HCT116 (cell line): ENCODE measurements around the gene RPUSD3. TPM values are rescaled to one million over a fixed set of nuclear protein-coding genes. Genes with fewer than 3 reads are reported as not detected.

Experiments
- ATAC-seq: fragments of 200-7000 bp; cut with Tn5 transposase; 2 replicates; pipeline ENCODE4 v1.9.1; 2020; ENCODE audit warnings: mild to moderate bottlenecking, moderate library complexity
- BruUV-seq: library from RNA; stranded (reverse); fragments of 400-500 nt; replicated peaks from 2 replicates; lab custom pipeline; 2021; lab: Mats Ljungman, UMichigan
- CTCF ChIA-PET: fragments of 300-600 bp; sonication (Branson Sonifier 250); formaldehyde crosslinking; loops from one replicate; lab custom pipeline; 2021; ENCODE audit warnings: antibody characterized with exemption; lab: Charles Lee
- POLR2A ChIA-PET: fragments of 300-600, 350-600 bp; sonication (Branson Sonifier 250); formaldehyde crosslinking; loops from one replicate; lab custom pipeline; 2021; ENCODE audit warnings: antibody characterized with exemption; lab: Charles Lee
- RAD21 ChIA-PET, 2 experiments: fragments of 300-600 bp; sonication (Branson Sonifier 250); formaldehyde crosslinking; loops; one replicate each; lab custom pipeline; 2023; ENCODE audit warnings: low total read pairs in 2 of 2; ENCODE audit not compliant: uncharacterized antibody in 2 of 2, unreplicated experiment in 2 of 2, low non-redundant PET in 1 of 2; lab: Charles Lee
- DNase-seq: peaks from one replicate; pipeline ENCODE4 v3.0.0-alpha.2; 2010; ENCODE audit warnings: low read depth, low spot score
- H2AFZ ChIP-seq: fragments of 200-600 bp; shearing (Covaris generic), sonication (generic); 2 replicates; pipeline ENCODE4 v1.6.1; 2017; ENCODE audit warnings: low read depth, mixed run types, mixed read lengths, antibody characterized with exemption, low read length; ENCODE audit not compliant: poor library complexity, severe bottlenecking
- H3K27ac ChIP-seq: 2 replicates; pipeline ENCODE4 v1.5.1; 2012; ENCODE audit warnings: low read depth, low read length
- H3K27me3 ChIP-seq: fragments of 200-600 bp; sonication (generic); 2 replicates; pipeline ENCODE4 v1.6.1; 2016; ENCODE audit warnings: mixed run types, low read length, mixed read lengths; ENCODE audit not compliant: insufficient read depth
- H3K36me3 ChIP-seq, 2 experiments: fragments of 200-500 bp in 1 of 2; fragments of 200-600 bp in 1 of 2; sonication (Bioruptor generic) in 1 of 2; sonication (generic) in 1 of 2; 2 replicates each; pipeline versions ENCODE4 v1.5.1 to v1.6.1; 2014 to 2016; ENCODE audit warnings: low read length in 2 of 2, inconsistent platforms in 1 of 2, mixed read lengths in 1 of 2, mixed run types in 1 of 2; ENCODE audit not compliant: insufficient read depth in 2 of 2, control insufficient read depth in 1 of 2
- H3K4me1 ChIP-seq, 2 experiments: fragments of 200-600 bp in 1 of 2; sonication (generic) in 1 of 2; 2 replicates each; pipeline versions ENCODE4 v1.5.1 to v1.6.1; 2012 to 2017; ENCODE audit warnings: low read length in 2 of 2, inconsistent platforms in 1 of 2, mild to moderate bottlenecking in 1 of 2, mixed read lengths in 1 of 2, mixed run types in 1 of 2, moderate library complexity in 1 of 2; ENCODE audit not compliant: insufficient read depth in 2 of 2, control insufficient read depth in 1 of 2
- H3K4me2 ChIP-seq: fragments of 200-600 bp; sonication (generic); 2 replicates; pipeline ENCODE4 v1.6.1; 2017; ENCODE audit warnings: mixed run types, low read length, mixed read lengths
- H3K4me3 ChIP-seq, 2 experiments: fragments of 200-600 bp in 1 of 2; sonication (generic) in 1 of 2; replicated peaks in 1 of 2; 2 replicates each; pipeline ENCODE4 v1.5.1; 2011 to 2016; ENCODE audit warnings: low read length in 2 of 2, control low read depth in 1 of 2, low read depth in 1 of 2, mild to moderate bottlenecking in 1 of 2, mixed read lengths in 1 of 2, mixed run types in 1 of 2
- H3K79me2 ChIP-seq: fragments of 200-600 bp; sonication (generic); 2 replicates; pipeline ENCODE4 v1.6.1; 2017; ENCODE audit warnings: mild to moderate bottlenecking, mixed run types, low read length, moderate library complexity, mixed read lengths; ENCODE audit not compliant: insufficient read depth
- H3K9ac ChIP-seq: fragments of 200-600 bp; sonication (generic); 2 replicates; pipeline ENCODE4 v1.6.1; 2016; ENCODE audit warnings: low read length, mixed read lengths
- H3K9me2 ChIP-seq: fragments of 200-600 bp; sonication (generic), shearing (Covaris generic); 2 replicates; pipeline ENCODE4 v1.6.1; 2017; ENCODE audit warnings: mixed run types, mild to moderate bottlenecking, moderate library complexity; ENCODE audit not compliant: insufficient read depth
- H3K9me3 ChIP-seq, 2 experiments: fragments of 200-500 bp in 1 of 2; fragments of 200-600 bp in 1 of 2; sonication (Bioruptor generic) in 1 of 2; sonication (generic) in 1 of 2; 2 replicates each; pipeline ENCODE4 v1.6.1; 2014 to 2017; ENCODE audit warnings: low read length in 2 of 2, mixed read lengths in 2 of 2, inconsistent platforms in 1 of 2, low read depth in 1 of 2, mild to moderate bottlenecking in 1 of 2, mixed run types in 1 of 2, moderate library complexity in 1 of 2; ENCODE audit not compliant: control insufficient read depth in 1 of 2, insufficient read depth in 1 of 2
- H4K20me1 ChIP-seq: fragments of 200-600 bp; sonication (generic), shearing (Covaris generic); 2 replicates; pipeline ENCODE4 v1.6.1; 2017; ENCODE audit warnings: mixed run types, mild to moderate bottlenecking, moderate library complexity; ENCODE audit not compliant: insufficient read depth
- EZH2 ChIP-seq: fragments of 200-600 bp; sonication (generic); IDR thresholded peaks from 2 replicates; pipeline ENCODE4 v1.6.1; 2017; ENCODE audit warnings: antibody characterized with exemption, mixed run types
- EZH2phosphoT487 ChIP-seq: fragments of 200-600 bp; IDR thresholded peaks from 2 replicates; pipeline ENCODE4 v1.6.1; 2018; ENCODE audit warnings: antibody characterized with exemption, borderline replicate concordance
- FOSL1 ChIP-seq: IDR thresholded peaks from 2 replicates; pipeline ENCODE4 v1.6.1; 2012; ENCODE audit warnings: low read depth
- POLR2A ChIP-seq: IDR thresholded peaks from 2 replicates; pipeline ENCODE4 v1.7.0; 2011; ENCODE audit warnings: borderline replicate concordance; ENCODE audit not compliant: insufficient read depth, insufficient read length; ENCODE audit errors: extremely low read depth
- POLR2AphosphoS5 ChIP-seq: IDR thresholded peaks from 2 replicates; pipeline ENCODE4 v1.6.1; 2011; ENCODE audit warnings: mild to moderate bottlenecking, low read depth, low read length, moderate library complexity
- SP1 ChIP-seq: IDR thresholded peaks from 2 replicates; pipeline ENCODE4 v1.6.1; 2012; ENCODE audit warnings: low read depth
- SRF ChIP-seq: IDR thresholded peaks from 2 replicates; pipeline ENCODE4 v1.6.1; 2012; ENCODE audit warnings: low read depth
- ZNF274 ChIP-seq: fragments of 200-500 bp; sonication (Bioruptor generic); IDR thresholded peaks from 2 replicates; pipeline ENCODE4 v1.6.1; 2014; ENCODE audit warnings: mild to moderate bottlenecking, low read depth, low read length, inconsistent platforms
- intact Hi-C: fragments of 100-400 bp; cut with micrococcal nuclease; formaldehyde crosslinking; loops from 2 replicates; pipeline ENCODE4 v1.10.0; 2022
- total RNA-seq: library from RNA; stranded (reverse); gene quantifications from one replicate; pipeline ENCODE4 v1.2.1, GENCODE V29; 2021; ENCODE audit not compliant: unreplicated experiment
- TF ChIP-seq, protein P1 (sequence below), 3 experiments: fragments of 200-600 bp in 1 of 3; sonication (generic) in 1 of 3; IDR thresholded peaks in 2 of 3; conservative IDR thresholded peaks in 1 of 3; 2 replicates each; pipeline ENCODE4 v1.5.1; 2012 to 2017; ENCODE audit warnings: low read depth in 2 of 3, low read length in 2 of 3, antibody characterized with exemption in 1 of 3, borderline replicate concordance in 1 of 3, control low read depth in 1 of 3, mild to moderate bottlenecking in 1 of 3, mixed read lengths in 1 of 3, mixed run types in 1 of 3, moderate library complexity in 1 of 3; ENCODE audit not compliant: insufficient read depth in 1 of 3
- TF ChIP-seq, protein P2 (sequence below): IDR thresholded peaks from 2 replicates; pipeline ENCODE4 v1.6.1; 2012
- TF ChIP-seq, protein P3 (sequence below): IDR thresholded peaks from 2 replicates; pipeline ENCODE4 v1.6.1; 2012

The RPUSD3 gene
- total RNA-seq, 1 experiment from 2014 or later = 58.0 TPM

DNA sequence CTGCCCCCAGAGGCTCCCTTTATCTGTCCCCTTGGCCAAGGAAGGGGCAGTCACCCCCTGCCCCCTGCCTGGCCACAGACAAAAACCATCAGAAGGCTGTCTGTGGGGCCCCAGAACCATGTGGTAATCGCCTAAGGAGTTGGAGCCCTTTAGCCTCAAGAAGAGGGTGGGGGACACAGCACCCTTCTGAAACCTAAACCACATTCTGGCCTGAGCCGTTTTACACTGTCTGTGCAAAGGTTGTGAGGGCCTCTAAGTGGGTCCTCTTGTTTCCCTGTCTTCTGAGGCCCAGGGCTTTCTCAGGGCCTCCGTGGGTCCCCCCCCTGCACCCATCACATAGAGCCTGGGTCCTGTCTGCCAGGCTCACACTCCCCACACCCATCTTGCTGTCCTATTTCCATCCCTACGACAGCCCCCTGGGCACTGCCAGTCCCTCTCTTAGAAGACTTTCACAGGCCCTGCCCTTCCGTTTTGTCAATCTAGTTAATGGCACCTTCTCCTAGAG is 17.9 kb upstream of the RPUSD3 start (continued):
- TF ChIP-seq, protein P1, sequence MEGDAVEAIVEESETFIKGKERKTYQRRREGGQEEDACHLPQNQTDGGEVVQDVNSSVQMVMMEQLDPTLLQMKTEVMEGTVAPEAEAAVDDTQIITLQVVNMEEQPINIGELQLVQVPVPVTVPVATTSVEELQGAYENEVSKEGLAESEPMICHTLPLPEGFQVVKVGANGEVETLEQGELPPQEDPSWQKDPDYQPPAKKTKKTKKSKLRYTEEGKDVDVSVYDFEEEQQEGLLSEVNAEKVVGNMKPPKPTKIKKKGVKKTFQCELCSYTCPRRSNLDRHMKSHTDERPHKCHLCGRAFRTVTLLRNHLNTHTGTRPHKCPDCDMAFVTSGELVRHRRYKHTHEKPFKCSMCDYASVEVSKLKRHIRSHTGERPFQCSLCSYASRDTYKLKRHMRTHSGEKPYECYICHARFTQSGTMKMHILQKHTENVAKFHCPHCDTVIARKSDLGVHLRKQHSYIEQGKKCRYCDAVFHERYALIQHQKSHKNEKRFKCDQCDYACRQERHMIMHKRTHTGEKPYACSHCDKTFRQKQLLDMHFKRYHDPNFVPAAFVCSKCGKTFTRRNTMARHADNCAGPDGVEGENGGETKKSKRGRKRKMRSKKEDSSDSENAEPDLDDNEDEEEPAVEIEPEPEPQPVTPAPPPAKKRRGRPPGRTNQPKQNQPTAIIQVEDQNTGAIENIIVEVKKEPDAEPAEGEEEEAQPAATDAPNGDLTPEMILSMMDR (IDR thresholded peaks at IDR 0.05 in 2 of 3, conservative IDR thresholded peaks at IDR 0.05 in 1 of 3; ENCODE audit: borderline replicate concordance in 1 of 3, insufficient read depth in 1 of 3, low read depth in 2 of 3, low read length in 2 of 3) = no peak
- TF ChIP-seq, protein P2, sequence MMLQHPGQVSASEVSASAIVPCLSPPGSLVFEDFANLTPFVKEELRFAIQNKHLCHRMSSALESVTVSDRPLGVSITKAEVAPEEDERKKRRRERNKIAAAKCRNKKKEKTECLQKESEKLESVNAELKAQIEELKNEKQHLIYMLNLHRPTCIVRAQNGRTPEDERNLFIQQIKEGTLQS = no peak
- no peak for TF ChIP-seq SRF
- TF ChIP-seq POLR2AphosphoS5 = no peak
- no peak for TF ChIP-seq SP1

DNA sequence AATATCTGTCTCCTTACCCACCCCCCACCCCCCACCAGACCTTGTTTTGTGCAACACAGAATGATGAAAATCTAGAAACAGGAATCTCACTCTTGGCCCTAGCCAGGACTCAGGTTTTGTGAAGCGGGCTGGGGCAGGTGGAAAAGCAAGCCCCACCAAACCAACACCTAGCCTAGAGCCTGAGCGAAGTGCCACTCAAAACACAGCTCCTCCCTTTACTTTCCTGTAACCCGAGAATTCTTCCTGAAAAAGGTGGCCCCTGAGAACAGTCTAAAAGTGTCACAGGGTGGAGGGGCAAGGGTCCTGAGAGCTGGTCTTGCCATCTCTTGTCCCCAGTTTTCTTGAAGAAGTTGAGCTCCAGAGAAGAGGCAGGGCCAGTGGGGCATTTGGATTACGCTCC is 17.4 kb upstream of the RPUSD3 start:
- no peak overlapping the region for H3K4me2 ChIP-seq
- POLR2A ChIA-PET = no interaction called here
- no TSS peak for BruUV-seq

More for the DNA sequence above, 17.4 kb upstream of the RPUSD3 start:
- H3K9me2 ChIP-seq = no peaks in the 10 kb centered on the region
- intact Hi-C loops = no loop called here
- no peaks in the 10 kb centered on the region for H3K79me2 ChIP-seq
- DNase-seq = no peak
- no peak overlapping the region for H2AFZ ChIP-seq
- no peaks in the 10 kb centered on the region for H4K20me1 ChIP-seq
- H3K27ac ChIP-seq = no peak overlapping the region
- RAD21 ChIA-PET = interaction anchor here in 1 of 2 experiments (0.8 kb wide), 1 partner anchor 134 kb away, joined by 5 read pairs; no protein-coding TSS in a partner anchor
- no peak overlapping the region for H3K9ac ChIP-seq
- no peaks in the 10 kb centered on the region for H3K36me3 ChIP-seq
- H3K9me3 ChIP-seq = no peaks in the 10 kb centered on the region
- TF ChIP-seq FOSL1 (no peak), EZH2phosphoT487 (no peak), ZNF274 (no peak), POLR2A (no peak), EZH2 (no peak)
- TF ChIP-seq, protein P3, sequence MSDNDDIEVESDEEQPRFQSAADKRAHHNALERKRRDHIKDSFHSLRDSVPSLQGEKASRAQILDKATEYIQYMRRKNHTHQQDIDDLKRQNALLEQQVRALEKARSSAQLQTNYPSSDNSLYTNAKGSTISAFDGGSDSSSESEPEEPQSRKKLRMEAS = no peak
- CTCF ChIA-PET = no interaction called here
- peaks cover 0 to 11% of the 10 kb centered on the region in 2 experiments; a peak in 1 of 4 replicates for H3K4me1 ChIP-seq
- H3K27me3 ChIP-seq = no peaks in the 10 kb centered on the region
- no peak for ATAC-seq
- H3K4me3 ChIP-seq = no peak overlapping the region
